Measurements from ENCODE around the gene ERF.

ERF gene

DNA sequence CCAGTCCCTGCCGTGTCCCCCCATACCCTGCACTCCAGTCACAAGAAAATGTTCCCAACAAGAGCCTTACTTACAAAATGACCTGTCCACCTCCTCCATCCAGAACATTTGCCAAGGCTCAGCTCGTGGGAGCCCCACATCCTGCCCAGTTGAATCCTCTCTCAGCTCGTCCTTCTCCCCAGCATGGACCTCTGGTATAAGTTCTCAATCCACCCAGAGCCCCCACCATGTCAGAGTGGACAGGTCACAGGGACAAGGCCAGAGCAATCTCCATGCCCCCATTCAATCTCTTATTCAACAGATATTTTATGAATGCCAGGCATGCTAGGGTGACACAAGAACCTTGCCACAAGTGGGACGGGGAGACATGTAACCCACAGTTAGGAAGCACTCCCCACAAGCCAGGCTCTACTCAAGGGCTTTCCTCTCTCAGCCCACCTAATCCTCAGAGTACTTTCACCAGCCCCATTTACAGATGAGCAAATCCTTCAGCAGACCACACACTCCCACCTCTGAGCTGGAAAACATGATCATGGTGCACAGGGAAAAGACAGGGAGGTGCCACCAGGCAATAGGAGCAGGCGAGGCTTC, 52.5 kb downstream of the ERF start:
- H3K4me1 ChIP-seq (ENCODE audit: control insufficient read depth, insufficient read depth, low read length), result peaks cover 22% of the 10 kb centered on the region
- H3K36me3 ChIP-seq (ENCODE audit: control insufficient read depth, insufficient read depth, low read length), result peaks cover 18% of the 10 kb centered on the region
- H3K9ac ChIP-seq (ENCODE audit: low read length), result no peak overlapping the region
- no peak overlapping the region for H3K4me3 ChIP-seq (ENCODE audit: low read length)
- no peaks in the 10 kb centered on the region for H3K9me3 ChIP-seq (ENCODE audit: control insufficient read depth, low read length)
- no peaks in the 10 kb centered on the region for H3K27me3 ChIP-seq (ENCODE audit: control insufficient read depth, insufficient read depth, low read length)

DNA sequence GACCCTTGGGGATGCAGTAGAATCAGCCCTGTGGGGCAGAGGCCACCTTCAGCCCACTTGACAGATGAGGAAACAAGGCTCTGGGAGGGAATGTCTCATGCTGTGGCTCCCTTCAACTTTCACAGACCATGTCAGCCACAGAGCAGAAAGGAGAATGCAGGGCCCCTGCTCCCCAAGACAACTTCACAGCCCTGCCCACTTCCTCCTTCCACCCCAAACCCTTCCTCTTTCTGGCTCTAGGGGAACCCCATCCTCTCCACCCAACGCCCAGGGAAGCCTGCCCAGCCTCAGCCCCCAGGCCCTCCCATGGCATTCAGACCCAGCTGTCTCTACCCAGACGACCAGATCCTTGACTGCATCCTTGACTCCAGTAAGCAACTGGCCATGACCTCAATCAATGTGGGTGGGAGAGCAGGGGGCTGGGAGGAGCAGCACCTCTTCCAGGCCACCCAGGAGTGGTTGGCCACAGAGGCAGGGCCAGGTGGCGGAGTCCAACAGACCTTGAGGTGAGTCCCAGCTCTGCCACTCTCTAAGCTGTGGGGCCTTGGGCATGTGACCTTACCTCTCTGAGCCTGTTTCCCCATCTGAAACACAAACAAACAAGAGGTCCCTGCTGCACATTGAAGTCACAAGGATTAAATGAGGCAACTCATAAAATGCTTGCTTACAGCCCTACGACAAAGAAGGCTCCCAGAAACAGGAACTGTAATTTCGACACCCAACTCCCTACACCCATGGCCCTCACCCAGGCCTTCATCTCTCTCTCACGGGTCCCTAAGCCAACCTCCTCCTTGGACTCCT, 53.2 kb downstream of the ERF start:
- no peaks in the 10 kb centered on the region for H3K27me3 ChIP-seq (ENCODE audit: control insufficient read depth, insufficient read depth, low read length)
- H3K9ac ChIP-seq (ENCODE audit: low read length), result no peak overlapping the region
- peaks cover 22% of the 10 kb centered on the region for H3K4me1 ChIP-seq (ENCODE audit: control insufficient read depth, insufficient read depth, low read length)
- H3K36me3 ChIP-seq (ENCODE audit: control insufficient read depth, insufficient read depth, low read length), result peaks cover 15% of the 10 kb centered on the region
- no peak overlapping the region for H3K4me3 ChIP-seq (ENCODE audit: low read length)
- no peaks in the 10 kb centered on the region for H3K9me3 ChIP-seq (ENCODE audit: control insufficient read depth, low read length)

GRCh38 chr19:42200116-42200715, 54.7 kb downstream of the ERF start:
- Histone ChIP-seq H3K36me3 (ENCODE audit: control insufficient read depth, insufficient read depth, low read length) (peaks cover 15% of the 10 kb centered on the region), H3K4me3 (ENCODE audit: low read length) (no peak overlapping the region), H3K27me3 (ENCODE audit: control insufficient read depth, insufficient read depth, low read length) (no peaks in the 10 kb centered on the region), H3K9ac (ENCODE audit: low read length) (no peak overlapping the region), H3K4me1 (ENCODE audit: control insufficient read depth, insufficient read depth, low read length) (peaks cover 19% of the 10 kb centered on the region), H3K9me3 (ENCODE audit: control insufficient read depth, low read length) (no peaks in the 10 kb centered on the region)

DNA sequence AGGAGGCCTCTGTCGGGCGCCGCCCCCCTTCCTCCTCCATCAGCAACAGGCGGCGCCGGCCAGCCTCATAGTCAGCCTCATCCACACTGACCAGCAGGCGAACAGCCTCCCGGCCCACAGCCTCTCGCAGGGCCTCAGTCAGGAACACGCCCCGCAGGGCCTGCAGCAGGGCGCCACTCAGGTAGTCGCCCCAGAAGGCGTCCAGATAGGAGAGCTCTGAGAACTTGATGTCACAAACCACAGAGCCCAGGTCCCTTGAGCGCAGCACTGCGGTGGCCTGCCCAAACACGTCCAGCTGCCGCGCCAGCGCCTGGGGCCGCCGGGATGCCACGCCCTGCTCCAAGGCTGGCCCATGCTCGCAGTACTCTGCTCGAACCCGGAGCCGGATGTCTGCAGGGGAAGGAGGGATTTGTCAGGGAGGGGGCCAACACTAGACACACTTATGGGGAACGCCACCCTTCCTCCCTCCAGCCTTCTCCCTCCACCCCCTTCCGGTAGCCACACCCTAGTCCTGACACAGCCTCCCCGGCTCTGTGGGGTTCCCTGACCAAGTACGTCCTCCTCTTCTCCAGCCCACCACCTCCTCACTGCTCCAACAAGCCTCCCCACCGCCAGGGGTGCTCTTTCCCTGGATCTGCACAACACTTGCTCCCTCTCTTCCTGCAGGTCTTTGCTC, 55.4 kb downstream of the ERF start:
- Histone ChIP-seq H3K27me3 (ENCODE audit: control insufficient read depth, insufficient read depth, low read length) (no peaks in the 10 kb centered on the region), H3K9me3 (ENCODE audit: control insufficient read depth, low read length) (no peaks in the 10 kb centered on the region), H3K4me1 (ENCODE audit: control insufficient read depth, insufficient read depth, low read length) (peaks cover 19% of the 10 kb centered on the region), H3K4me3 (ENCODE audit: low read length) (no peak overlapping the region), H3K9ac (ENCODE audit: low read length) (no peak overlapping the region), H3K36me3 (ENCODE audit: control insufficient read depth, insufficient read depth, low read length) (peaks cover 15% of the 10 kb centered on the region)

GRCh38 chr19:42198676-42199439, 56.1 kb downstream of the ERF start:
- Histone ChIP-seq H3K27me3 (ENCODE audit: control insufficient read depth, insufficient read depth, low read length) (no peaks in the 10 kb centered on the region), H3K4me3 (ENCODE audit: low read length) (no peak overlapping the region), H3K9me3 (ENCODE audit: control insufficient read depth, low read length) (no peaks in the 10 kb centered on the region), H3K36me3 (ENCODE audit: control insufficient read depth, insufficient read depth, low read length) (peaks cover 15% of the 10 kb centered on the region), H3K4me1 (ENCODE audit: control insufficient read depth, insufficient read depth, low read length) (peaks cover 23% of the 10 kb centered on the region), H3K9ac (ENCODE audit: low read length) (no peak overlapping the region)

Measured in mucosa of stomach (tissue), 1 donor.